GM18873 (cell line): ENCODE data around the gene YES1.
"Not testable (repeated sequence)": the region's sequence is repeated elsewhere in the genome, so short reads cannot be mapped to it uniquely, and the experiment has no call there.

Source experiments
- ATAC-seq: cut with Tn5 transposase; IDR thresholded peaks from one replicate; pipeline ENCODE4 v1.9.1; 2021; ENCODE audit warnings: mild to moderate bottlenecking, moderate library complexity, moderate number of reproducible peaks; ENCODE audit not compliant: unreplicated experiment, low FRiP score

Gene YES1

GRCh38 chr18:795383-795782, 16.7 kb downstream of the YES1 start:
- not testable (repeated sequence) for ATAC-seq

- no peak for ATAC-seq
These were observed 22.6 kb downstream of the YES1 start for GRCh38 chr18:789397-789796.

GRCh38 chr18:785242-785641, 26.8 kb downstream of the YES1 start:
- no peak for ATAC-seq

- ATAC-seq: no peak
These were observed 27.4 kb downstream of the YES1 start for GRCh38 chr18:784470-785172.

- no peak for ATAC-seq
These were observed 33.7 kb downstream of the YES1 start for GRCh38 chr18:778194-778927.

GRCh38 chr18:777021-777420, 35.0 kb downstream of the YES1 start:
- ATAC-seq: no peak

- not testable (repeated sequence) for ATAC-seq
These were observed 36.0 kb downstream of the YES1 start for GRCh38 chr18:776044-776443.

GRCh38 chr18:774811-775210, 37.2 kb downstream of the YES1 start:
- ATAC-seq: no peak

- no peak for ATAC-seq
These were observed 37.9 kb downstream of the YES1 start for GRCh38 chr18:773980-774624.

GRCh38 chr18:770583-770961, 41.5 kb downstream of the YES1 start:
- no peak for ATAC-seq

GRCh38 chr18:767961-768360, 44.1 kb downstream of the YES1 start:
- no peak for ATAC-seq

GRCh38 chr18:767084-767882, 44.8 kb downstream of the YES1 start:
- ATAC-seq: no peak

GRCh38 chr18:766550-766860, 45.5 kb downstream of the YES1 start:
- no peak for ATAC-seq

GRCh38 chr18:765764-766549, 46.1 kb downstream of the YES1 start:
- no peak for ATAC-seq

GRCh38 chr18:759864-760263, 52.2 kb downstream of the YES1 start:
- ATAC-seq: not testable (repeated sequence)

GRCh38 chr18:755506-755905, 56.5 kb downstream of the YES1 start:
- ATAC-seq: no peak

- ATAC-seq: no peak
These were observed 57.4 kb downstream of the YES1 start for GRCh38 chr18:754656-755055.

- ATAC-seq: no peak
These were observed 61.6 kb downstream of the YES1 start for GRCh38 chr18:750456-750855.

- no peak for ATAC-seq
These were observed 67.0 kb downstream of the YES1 start for GRCh38 chr18:744832-745597.
